ENCODE results near the gene MYO16.

The MYO16 gene

DNA sequence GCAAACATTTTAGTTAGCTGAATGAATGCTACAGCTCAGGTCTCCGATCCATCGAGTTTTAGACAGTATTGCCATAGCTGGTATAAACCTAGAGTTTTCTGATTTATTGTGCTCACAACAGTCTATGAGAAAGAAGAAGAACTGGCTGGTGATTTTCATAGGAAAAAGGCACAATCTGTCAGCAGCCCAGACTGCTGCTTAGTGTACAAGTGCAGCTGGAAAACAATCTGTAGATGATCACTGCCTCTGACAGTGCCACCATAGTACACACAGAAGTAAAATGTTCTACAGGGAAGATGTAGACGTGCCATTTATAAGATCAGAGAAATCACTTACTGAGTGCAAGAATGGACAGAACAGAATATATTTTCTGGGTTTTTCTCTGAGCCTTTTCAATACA is 48.4 kb downstream of the MYO16 start:
- no peak for DNase-seq (ENCODE audit: low spot score)

DNA sequence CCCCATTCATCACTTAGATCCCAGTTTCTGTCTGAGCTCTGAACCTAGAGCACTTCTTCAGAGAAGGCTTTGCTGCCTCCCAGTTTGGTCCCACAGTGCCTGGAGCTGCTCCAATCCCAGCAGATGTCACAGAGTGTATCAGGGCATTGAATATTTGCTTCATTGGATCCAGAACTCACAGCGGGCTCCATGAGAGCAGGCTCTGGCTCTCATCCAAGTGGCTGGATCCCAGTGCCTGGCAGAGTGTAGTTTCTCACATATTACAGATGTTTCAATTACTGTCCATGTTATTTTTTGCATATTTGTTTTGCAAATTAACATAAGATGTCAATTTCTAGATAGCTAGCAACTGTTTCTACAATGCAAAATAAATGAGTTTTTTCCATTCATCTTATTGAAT is 50.6 kb downstream of the MYO16 start:
- Mint-ChIP-seq H3K4me3 (no peak overlapping the region), H3K9me3 (no peaks in the 10 kb centered on the region), H3K27ac (no peak overlapping the region), H3K4me1 (ENCODE audit: low read depth) (no peaks in the 10 kb centered on the region), H3K27me3 (ENCODE audit: low read depth) (no peaks in the 10 kb centered on the region), H3K36me3 (ENCODE audit: low read depth) (no peaks in the 10 kb centered on the region)
- no peak for DNase-seq (ENCODE audit: low spot score)

More for the DNA sequence above, 48.4 kb downstream of the MYO16 start:
- no peaks in the 10 kb centered on the region for H3K36me3 Mint-ChIP-seq (ENCODE audit: low read depth)
- no peaks in the 10 kb centered on the region for H3K9me3 Mint-ChIP-seq
- H3K27ac Mint-ChIP-seq, result no peak overlapping the region
- H3K27me3 Mint-ChIP-seq (ENCODE audit: low read depth), result no peaks in the 10 kb centered on the region
- H3K4me3 Mint-ChIP-seq, result no peak overlapping the region
- H3K4me1 Mint-ChIP-seq (ENCODE audit: low read depth), result no peaks in the 10 kb centered on the region

DNA sequence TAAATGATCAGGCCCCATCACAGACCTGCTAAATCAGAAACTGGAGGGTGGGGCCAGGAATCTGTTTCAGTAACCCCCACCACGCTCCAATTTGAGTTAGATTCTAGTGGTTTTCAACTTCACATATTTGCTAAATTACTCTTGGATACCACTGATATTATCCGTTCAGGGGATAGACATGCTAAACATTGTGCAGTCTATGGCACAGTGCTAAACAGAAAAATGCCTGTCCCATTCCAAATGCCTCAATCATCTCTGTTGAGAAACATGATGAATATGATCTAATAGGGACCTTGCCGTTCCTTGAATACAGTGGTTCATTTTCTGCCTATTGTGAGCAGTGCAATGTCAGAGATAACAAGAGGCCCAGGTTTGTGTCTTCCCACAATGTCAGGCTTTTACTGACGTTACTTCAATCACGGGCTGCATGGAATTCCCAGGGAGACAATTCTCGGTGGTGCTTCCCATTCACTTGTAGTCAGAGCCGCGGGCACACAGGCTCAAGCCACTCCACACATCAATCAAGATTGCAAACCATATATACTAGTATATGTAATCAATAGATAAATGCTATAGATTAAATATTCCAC is 52.7 kb downstream of the MYO16 start:
- Mint-ChIP-seq H3K9me3 (no peaks in the 10 kb centered on the region), H3K4me1 (ENCODE audit: low read depth) (no peaks in the 10 kb centered on the region), H3K4me3 (no peak overlapping the region), H3K27me3 (ENCODE audit: low read depth) (no peaks in the 10 kb centered on the region), H3K27ac (no peak overlapping the region), H3K36me3 (ENCODE audit: low read depth) (no peaks in the 10 kb centered on the region)
- DNase-seq (ENCODE audit: low spot score), result no peak

DNA sequence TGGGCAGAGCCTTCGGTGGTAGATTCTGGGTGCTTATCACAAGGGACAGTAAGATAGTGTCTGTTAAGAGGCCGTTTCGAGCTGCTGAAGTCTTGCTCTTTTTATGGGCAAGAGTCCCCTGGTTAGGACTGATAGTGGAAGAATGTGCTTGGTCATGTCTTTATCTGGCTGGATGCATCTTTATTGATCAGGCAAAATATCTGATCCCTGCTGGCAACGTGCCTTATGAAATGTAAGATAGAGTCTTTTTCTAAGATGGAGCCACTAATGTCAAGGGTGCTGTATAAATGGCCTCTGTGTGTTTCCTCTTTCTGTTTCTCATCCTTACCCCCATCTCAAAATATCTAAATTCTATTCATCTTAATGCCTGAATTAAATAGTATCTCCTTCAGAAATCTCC is 53.3 kb downstream of the MYO16 start:
- no peak overlapping the region for H3K4me3 Mint-ChIP-seq
- H3K27ac Mint-ChIP-seq, result no peak overlapping the region
- H3K36me3 Mint-ChIP-seq (ENCODE audit: low read depth), result no peaks in the 10 kb centered on the region
- H3K9me3 Mint-ChIP-seq, result no peaks in the 10 kb centered on the region
- H3K27me3 Mint-ChIP-seq (ENCODE audit: low read depth), result no peaks in the 10 kb centered on the region
- H3K4me1 Mint-ChIP-seq (ENCODE audit: low read depth), result no peaks in the 10 kb centered on the region
- no peak for DNase-seq (ENCODE audit: low spot score)

DNA sequence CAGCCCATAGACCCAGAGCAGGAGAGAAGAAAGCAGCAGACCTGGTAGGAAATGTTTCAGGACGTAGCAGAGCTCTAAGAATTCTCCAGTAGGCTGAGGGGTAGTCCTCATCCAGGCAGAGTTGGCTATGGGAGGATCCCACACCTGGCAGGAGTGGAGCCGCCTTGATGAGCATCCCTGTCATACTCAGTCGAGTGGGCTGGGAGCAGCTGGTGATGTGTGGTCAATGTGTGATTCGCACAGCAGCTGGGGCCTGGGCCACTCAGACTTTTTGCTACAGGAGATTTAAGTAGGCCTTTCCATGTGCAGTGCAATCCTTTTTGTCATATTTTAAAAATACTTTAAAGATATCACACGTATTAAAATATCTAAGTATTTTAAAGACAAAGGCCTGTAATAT is 56.6 kb downstream of the MYO16 start:
- Mint-ChIP-seq H3K4me3 (no peak overlapping the region), H3K27me3 (ENCODE audit: low read depth) (no peaks in the 10 kb centered on the region), H3K4me1 (ENCODE audit: low read depth) (no peaks in the 10 kb centered on the region), H3K36me3 (ENCODE audit: low read depth) (no peaks in the 10 kb centered on the region), H3K27ac (no peak overlapping the region), H3K9me3 (no peaks in the 10 kb centered on the region)
- no peak for DNase-seq (ENCODE audit: low spot score)

DNA sequence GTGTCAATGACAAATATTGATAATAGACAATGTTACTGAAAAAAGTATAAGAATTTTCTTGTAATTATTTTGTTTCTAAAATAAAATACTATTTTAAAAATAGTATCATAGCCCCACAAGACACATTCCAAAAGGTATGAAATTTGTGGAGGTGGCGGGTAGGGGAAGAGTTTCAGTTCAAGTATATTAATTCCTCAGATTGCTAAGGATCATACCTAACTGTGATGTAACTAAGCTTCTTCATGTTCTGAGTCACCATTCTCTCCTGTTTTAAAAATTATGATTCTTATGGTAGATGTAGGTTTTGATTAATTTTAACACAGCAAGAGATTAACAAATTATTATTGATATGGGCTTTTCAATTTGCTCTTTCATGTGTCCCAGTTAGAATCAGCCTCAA is 61.3 kb downstream of the MYO16 start:
- Mint-ChIP-seq H3K27me3 (ENCODE audit: low read depth) (no peaks in the 10 kb centered on the region), H3K9me3 (no peaks in the 10 kb centered on the region), H3K36me3 (ENCODE audit: low read depth) (no peaks in the 10 kb centered on the region), H3K4me1 (ENCODE audit: low read depth) (no peaks in the 10 kb centered on the region), H3K4me3 (no peak overlapping the region), H3K27ac (no peak overlapping the region)
- no peak for DNase-seq (ENCODE audit: low spot score)

DNA sequence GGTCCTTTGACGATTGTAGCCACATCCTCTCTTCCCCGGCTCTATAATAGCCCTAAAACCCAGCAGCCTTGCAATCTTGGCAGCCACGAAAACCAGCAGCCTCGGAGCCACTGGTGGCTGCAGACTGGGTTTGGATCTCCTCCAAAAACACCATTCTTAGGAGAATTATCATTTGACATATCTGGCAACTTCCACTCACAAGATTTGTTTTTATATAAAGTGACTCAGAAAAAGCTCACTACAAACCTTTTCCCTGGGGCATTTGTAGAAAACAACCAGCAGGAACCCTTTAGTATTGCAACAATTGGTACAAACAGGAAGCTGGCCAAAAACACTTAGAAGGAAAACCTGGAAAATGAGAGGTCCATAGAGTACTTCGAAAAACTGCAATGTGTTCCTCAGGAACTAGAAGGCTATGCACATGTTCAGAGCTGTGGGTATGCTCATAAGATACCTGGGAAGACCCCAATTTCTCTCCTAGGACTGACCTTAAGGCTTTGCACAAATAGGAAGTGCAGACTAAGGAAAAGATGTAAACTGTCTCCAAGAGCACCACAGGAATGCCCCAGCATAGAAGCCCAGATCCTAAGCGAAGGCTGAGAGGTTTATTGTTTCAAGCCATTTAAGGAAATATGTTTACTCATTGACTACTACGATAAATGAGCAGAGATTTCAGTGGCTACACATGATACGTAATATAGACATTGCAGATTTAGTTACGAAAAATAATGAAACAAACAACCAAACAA is 71.2 kb downstream of the MYO16 start:
- Mint-ChIP-seq H3K9me3 (peaks cover 9% of the 10 kb centered on the region), H3K4me3 (no peak overlapping the region), H3K27ac (no peak overlapping the region), H3K27me3 (ENCODE audit: low read depth) (no peaks in the 10 kb centered on the region), H3K36me3 (ENCODE audit: low read depth) (no peaks in the 10 kb centered on the region), H3K4me1 (ENCODE audit: low read depth) (no peaks in the 10 kb centered on the region)
- no peak for DNase-seq (ENCODE audit: low spot score)

DNA sequence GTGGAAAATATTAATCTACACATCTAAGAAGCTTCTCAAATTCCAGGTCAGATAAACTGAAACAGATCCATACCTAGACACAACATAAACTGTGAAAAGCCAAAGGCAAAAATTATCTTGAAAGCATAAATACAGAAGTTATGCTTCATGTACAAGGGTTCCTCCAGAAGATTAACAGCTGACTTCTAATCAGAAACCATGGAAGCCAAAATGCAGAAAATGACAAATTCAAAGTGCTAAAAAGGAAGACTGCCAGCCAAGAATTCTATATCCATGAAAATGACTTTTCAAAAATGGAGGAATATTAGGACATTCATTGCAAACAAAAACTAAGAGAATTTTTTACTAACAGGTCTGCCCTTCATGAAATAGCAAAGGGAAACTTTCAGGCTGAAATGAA is 72.8 kb downstream of the MYO16 start:
- no peak overlapping the region for H3K4me3 Mint-ChIP-seq
- no peaks in the 10 kb centered on the region for H3K4me1 Mint-ChIP-seq (ENCODE audit: low read depth)
- H3K9me3 Mint-ChIP-seq, result peaks cover 9% of the 10 kb centered on the region
- no peak for DNase-seq (ENCODE audit: low spot score)
- H3K36me3 Mint-ChIP-seq (ENCODE audit: low read depth), result no peaks in the 10 kb centered on the region
- H3K27ac Mint-ChIP-seq, result no peak overlapping the region
- H3K27me3 Mint-ChIP-seq (ENCODE audit: low read depth), result no peaks in the 10 kb centered on the region

DNA sequence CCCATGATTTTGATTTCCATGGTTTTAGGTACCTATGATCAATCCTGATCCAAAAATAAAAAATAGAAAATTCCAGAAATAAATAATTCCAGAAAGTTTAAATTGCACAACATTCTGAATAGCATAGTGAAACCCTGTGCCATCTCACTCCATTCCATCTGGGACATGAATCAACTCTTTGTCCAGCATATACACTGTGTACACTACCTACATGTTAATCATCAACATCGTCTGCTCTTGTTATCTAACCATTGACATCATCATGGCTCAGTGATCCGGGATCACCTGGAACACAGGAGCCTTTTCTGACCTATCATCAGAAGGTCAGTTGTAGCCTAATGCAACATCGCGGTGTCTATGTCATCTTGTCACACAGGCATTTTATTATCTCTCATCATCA is 75.6 kb downstream of the MYO16 start:
- no peaks in the 10 kb centered on the region for H3K27me3 Mint-ChIP-seq (ENCODE audit: low read depth)
- H3K27ac Mint-ChIP-seq, result no peak overlapping the region
- no peak overlapping the region for H3K4me3 Mint-ChIP-seq
- peaks cover 9% of the 10 kb centered on the region for H3K9me3 Mint-ChIP-seq
- DNase-seq (ENCODE audit: low spot score), result no peak
- no peaks in the 10 kb centered on the region for H3K36me3 Mint-ChIP-seq (ENCODE audit: low read depth)
- no peaks in the 10 kb centered on the region for H3K4me1 Mint-ChIP-seq (ENCODE audit: low read depth)

DNA sequence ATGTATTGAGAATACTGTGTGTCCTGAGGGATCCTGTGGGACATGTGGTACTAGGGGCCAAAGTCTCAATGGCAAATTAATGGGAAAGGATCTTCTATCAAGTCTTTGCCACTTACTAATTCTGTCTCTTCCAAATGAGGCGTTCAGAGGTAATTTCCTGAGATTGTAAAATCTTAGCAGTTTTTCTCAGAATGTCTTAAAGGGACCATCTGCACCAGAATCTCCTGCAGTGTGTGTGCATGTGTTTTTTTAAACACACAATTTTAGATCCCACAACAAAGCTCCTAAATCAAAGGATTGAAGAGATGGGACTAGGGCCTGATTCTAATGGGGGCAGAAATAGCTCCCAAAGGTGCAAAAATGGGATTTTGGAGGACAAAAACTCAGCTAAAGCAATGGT is 78.2 kb downstream of the MYO16 start:
- no peak for DNase-seq (ENCODE audit: low spot score)
- Mint-ChIP-seq H3K27ac (no peak overlapping the region), H3K36me3 (ENCODE audit: low read depth) (no peaks in the 10 kb centered on the region), H3K27me3 (ENCODE audit: low read depth) (no peaks in the 10 kb centered on the region), H3K4me3 (no peak overlapping the region), H3K4me1 (ENCODE audit: low read depth) (no peaks in the 10 kb centered on the region), H3K9me3 (no peaks in the 10 kb centered on the region)

DNA sequence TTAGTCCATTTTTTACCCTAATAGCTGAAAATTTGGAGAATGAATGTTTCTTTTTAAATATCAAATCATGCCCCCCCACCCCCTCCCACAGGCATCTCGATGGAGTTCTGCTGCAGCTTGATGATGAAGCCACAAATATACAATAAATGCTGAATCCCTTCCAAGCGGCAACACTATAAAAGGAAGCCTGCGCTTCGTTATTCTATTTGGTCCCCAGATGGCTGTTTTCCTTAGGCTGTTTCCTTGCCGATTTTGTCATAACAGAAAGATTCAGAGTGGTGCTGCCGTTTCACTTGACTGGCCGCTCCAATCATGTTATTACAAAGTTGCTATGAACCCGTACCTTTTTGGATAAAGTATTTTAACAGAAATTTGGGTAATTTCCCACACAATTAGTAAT is 79.5 kb downstream of the MYO16 start:
- Mint-ChIP-seq H3K27ac (no peak overlapping the region), H3K9me3 (no peaks in the 10 kb centered on the region), H3K27me3 (ENCODE audit: low read depth) (no peaks in the 10 kb centered on the region), H3K4me1 (ENCODE audit: low read depth) (no peaks in the 10 kb centered on the region), H3K36me3 (ENCODE audit: low read depth) (no peaks in the 10 kb centered on the region), H3K4me3 (no peak overlapping the region)
- DNase-seq (ENCODE audit: low spot score), result no peak

DNA sequence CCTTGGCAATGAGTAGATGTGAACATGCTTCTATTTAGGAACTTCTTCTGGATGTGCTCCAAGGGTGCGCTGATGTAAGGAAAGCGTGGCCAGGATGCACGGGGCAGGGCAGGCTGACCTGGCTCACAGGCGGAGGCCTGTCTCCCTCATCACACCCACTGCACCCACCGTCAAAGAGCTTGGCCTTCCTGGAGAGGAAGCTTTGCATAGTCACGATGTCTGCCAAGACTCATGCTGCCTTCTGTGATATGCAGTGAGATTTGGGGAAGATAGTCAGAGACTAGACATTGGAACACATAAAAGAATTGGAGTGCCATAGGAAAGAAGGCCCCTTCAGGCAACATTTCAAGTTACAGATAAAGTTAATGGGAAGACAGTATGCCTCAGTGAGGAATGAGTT is 82.0 kb downstream of the MYO16 start:
- DNase-seq (ENCODE audit: low spot score), result no peak
- H3K36me3 Mint-ChIP-seq (ENCODE audit: low read depth), result no peaks in the 10 kb centered on the region
- H3K27me3 Mint-ChIP-seq (ENCODE audit: low read depth), result no peaks in the 10 kb centered on the region
- H3K27ac Mint-ChIP-seq, result no peak overlapping the region
- H3K4me3 Mint-ChIP-seq, result no peak overlapping the region
- no peaks in the 10 kb centered on the region for H3K9me3 Mint-ChIP-seq
- no peaks in the 10 kb centered on the region for H3K4me1 Mint-ChIP-seq (ENCODE audit: low read depth)

DNA sequence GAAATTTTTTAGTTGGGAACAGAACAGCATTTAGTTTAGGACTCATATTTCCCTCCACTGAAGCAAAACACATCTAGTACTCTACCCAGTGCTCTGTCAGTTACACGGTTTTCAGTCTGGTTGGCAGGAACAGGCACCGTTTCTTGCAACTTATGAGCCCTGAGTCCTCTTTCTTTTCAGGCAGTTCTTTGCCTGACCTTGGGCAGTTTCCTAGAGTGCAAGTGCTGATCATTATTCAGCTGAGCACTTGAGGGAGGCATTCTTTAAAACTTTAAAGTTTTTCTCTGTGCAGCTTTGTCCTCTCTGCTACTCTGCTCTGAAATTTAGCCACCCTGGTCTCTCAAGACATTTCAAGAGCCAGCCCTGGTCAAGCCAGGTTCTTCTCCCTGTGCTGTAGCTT is 96.1 kb downstream of the MYO16 start:
- no peak overlapping the region for H3K27ac Mint-ChIP-seq

DNA sequence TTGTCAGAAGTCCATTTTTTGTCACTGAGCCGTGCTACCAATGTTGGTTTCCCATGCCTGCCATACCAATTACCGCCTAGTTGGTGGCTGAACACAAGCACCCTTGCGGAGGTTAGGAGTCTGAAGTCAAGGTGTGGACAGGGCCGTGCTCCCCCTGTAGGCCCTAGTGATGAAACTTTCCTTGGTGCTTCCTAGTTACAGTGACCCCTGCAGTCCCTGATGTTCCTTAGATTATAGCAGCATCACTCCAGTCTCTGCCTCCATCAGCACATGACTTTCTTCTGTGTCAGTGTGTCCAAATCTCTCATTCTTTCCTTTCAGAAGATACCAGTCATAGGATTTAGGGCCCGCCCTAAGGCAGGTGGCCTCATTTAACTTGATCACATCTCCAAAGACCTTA is 99.0 kb downstream of the MYO16 start:
- DNase-seq (ENCODE audit: low spot score), result no peak
- Mint-ChIP-seq H3K4me3 (no peak overlapping the region), H3K36me3 (ENCODE audit: low read depth) (no peaks in the 10 kb centered on the region), H3K4me1 (ENCODE audit: low read depth) (no peaks in the 10 kb centered on the region), H3K27ac (no peak overlapping the region), H3K9me3 (no peaks in the 10 kb centered on the region), H3K27me3 (ENCODE audit: low read depth) (no peaks in the 10 kb centered on the region)

More for the DNA sequence above, 96.1 kb downstream of the MYO16 start:
- Mint-ChIP-seq H3K4me1 (ENCODE audit: low read depth) (no peaks in the 10 kb centered on the region), H3K4me3 (no peak overlapping the region), H3K27me3 (ENCODE audit: low read depth) (no peaks in the 10 kb centered on the region), H3K36me3 (ENCODE audit: low read depth) (no peaks in the 10 kb centered on the region), H3K9me3 (no peaks in the 10 kb centered on the region)
- no peak for DNase-seq (ENCODE audit: low spot score)

DNA sequence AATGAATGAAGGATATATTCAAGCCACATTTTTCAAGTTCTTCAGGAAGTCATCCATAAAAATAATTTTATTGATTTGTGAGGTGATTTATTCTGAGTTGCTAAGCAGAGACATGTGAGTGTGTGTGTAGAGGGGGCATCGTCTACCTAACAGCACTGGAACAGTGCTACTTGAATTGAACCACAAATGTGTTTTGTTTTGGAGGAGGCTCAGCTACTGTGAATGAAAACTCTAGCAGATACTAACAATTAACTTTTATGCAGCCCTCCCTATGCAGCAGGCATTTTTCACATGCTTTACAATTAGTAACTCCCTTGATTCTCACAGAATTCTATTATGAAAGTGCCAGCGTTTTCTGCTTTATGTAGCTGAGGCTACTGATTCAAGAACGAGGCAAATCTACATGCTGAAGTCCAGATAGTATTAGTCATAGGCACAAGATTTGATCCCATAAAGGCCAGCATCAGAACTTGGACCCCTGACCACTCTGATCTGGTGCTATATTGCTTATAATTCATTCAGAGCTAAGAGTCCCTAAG is 103.7 kb downstream of the MYO16 start:
- Mint-ChIP-seq H3K4me3 (no peak overlapping the region), H3K9me3 (no peaks in the 10 kb centered on the region), H3K27ac (no peak overlapping the region), H3K27me3 (ENCODE audit: low read depth) (no peaks in the 10 kb centered on the region), H3K36me3 (ENCODE audit: low read depth) (no peaks in the 10 kb centered on the region), H3K4me1 (ENCODE audit: low read depth) (no peaks in the 10 kb centered on the region)
- no peak for DNase-seq (ENCODE audit: low spot score)

All from T-helper 2 cell treated with Interferon-gamma antibody and Interleukin-4, amounts not matched to agents 5 μg/mL and 100 μg/mL, for 36 hours (primary cell).